GM18519 (cell line): Measurements from ENCODE around the gene LRRC55.

ENCODE experiments used
- ATAC-seq: cut with Tn5 transposase; IDR thresholded peaks from one replicate; pipeline ENCODE4 v1.9.1; 2021; ENCODE audit warnings: mild to moderate bottlenecking, moderate library complexity; ENCODE audit not compliant: unreplicated experiment, low FRiP score

The LRRC55 gene

DNA sequence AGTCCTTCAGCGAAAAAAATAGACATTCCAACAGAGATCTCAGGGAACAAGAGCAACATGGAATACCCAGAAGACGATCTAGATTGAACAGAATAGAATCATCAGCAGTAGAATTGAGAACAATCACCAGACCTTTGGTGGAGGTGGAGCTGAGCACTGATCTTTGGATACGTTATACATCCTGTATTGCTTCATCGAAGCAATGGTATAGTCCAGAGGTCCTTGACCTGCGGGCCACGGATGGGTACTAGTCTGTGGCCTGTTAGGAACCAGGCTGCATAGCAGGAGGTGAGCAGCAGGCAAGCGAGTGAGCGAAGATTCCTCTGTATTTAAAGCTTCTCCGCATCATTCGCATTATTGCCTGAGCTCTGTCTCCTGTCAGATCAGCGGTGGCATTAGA is 17.6 kb downstream of the LRRC55 start:
- no peak for ATAC-seq

GRCh38 chr11:57200917-57201316 is 19.2 kb downstream of the LRRC55 start:
- ATAC-seq = no peak

GRCh38 chr11:57202281-57202680 is 20.5 kb downstream of the LRRC55 start:
- ATAC-seq = no peak

DNA sequence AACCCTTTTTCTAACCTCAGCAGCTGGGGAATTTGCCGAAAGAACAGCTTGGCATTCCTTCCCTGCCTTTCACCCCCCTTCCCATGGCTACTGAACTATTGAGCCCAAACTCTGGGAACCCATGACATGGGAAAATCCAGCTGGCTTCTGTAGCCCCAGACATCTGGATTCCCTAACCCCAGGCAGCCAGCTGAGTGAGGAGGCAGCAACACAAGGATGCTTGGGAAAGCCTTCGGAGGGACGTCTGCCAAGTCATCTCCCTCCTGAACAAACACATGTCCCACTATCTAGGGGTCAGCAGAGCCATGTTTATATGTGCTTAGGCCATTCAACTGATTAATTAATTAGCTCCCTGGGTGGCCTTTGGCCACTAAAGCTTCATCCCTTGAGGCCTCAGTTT is 21.6 kb downstream of the LRRC55 start:
- ATAC-seq = no peak

- no peak for ATAC-seq
Observed at GRCh38 chr11:57203882-57204480, 22.2 kb downstream of the LRRC55 start.

DNA sequence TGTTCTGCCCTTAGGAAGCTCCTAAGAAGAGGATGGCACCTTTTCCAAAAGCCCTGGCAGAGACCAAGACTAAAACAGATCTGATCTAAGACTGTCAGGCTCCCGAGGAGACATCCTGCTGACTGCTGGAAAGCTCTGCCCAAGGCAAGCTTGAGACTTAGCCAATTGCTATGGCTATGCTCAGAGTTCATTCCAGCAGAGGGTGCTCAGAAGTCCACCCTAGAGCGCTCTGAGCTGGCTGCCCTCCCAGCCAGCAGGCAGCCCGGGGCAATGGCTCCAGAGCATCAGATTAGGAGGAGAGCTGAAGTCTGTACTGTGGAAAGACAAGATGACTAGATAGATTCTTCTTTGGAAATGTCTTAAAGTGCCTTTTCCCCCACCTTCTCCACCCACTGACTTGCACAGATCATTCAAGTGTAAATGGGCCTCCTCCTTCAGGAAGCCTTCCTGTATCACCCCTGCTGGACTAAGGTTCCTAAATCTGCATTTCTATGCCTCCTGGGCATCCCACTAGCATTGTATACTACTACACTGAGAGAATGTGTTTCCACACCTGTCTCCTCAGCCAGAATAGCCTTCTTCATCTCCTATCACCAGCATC is 23.4 kb downstream of the LRRC55 start:
- no peak for ATAC-seq

- no peak for ATAC-seq
Observed at GRCh38 chr11:57207168-57207567, 25.4 kb downstream of the LRRC55 start.

- no peak for ATAC-seq
Observed at GRCh38 chr11:57210781-57211180, 29.0 kb downstream of the LRRC55 start.

DNA sequence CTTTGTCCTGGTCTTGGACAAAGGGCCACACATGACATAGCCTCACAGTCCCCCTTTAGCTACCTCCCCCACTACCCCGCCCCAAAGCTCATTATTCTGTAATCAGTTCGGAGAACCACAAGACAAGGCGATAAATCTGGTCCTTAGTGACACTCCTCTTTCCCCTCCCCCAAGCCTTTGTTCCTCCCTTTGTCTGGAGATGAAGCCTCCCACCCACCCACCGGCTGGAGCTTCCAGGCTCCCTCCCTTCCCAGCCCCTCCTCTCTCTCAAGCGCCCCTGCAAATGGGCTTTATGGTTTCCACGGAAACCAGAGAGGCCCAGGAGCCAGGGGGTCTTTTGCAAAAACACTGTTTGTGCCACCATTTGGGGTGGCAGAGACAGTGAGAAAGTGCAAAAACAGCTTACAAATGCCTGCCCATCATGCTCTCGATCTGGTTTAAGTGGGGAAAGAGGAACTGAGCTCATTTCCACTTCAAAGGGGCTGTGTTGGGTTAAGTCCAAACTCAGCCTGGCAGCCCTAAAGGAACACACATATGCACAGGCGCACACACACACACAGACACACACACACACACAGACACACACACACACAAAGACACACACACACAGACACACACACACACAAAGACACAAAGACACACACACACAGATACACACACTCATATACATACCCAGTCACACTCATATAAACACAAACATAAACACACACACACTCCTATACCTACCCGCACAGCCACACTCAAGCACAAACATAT is 31.8 kb downstream of the LRRC55 start:
- ATAC-seq = no peak

GRCh38 chr11:57214098-57214417 is 32.3 kb downstream of the LRRC55 start:
- ATAC-seq = no peak

- ATAC-seq = no peak
Observed at GRCh38 chr11:57214494-57214893, 32.7 kb downstream of the LRRC55 start.

DNA sequence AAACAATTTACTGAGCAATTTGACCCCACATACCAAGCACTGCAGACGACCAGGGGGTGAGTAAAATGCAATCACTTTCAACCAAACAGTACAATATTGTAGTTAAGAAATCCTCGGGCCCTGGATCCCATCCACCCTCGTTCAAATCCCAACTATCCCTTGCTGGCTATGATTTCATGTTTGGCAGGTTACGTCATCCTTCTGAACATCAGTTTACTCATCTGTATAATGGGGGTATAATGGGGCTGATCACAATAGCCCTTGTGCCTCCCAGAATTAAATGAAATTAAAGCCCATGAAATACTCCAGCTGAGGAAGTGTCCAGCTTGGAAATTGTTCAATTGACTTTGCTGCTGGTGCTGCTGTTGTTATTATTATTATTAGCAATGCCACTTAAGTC is 34.7 kb downstream of the LRRC55 start:
- no peak for ATAC-seq

GRCh38 chr11:57217053-57217452 is 35.3 kb downstream of the LRRC55 start:
- no peak for ATAC-seq

- no peak for ATAC-seq
Observed at GRCh38 chr11:57219021-57219627, 37.4 kb downstream of the LRRC55 start.

DNA sequence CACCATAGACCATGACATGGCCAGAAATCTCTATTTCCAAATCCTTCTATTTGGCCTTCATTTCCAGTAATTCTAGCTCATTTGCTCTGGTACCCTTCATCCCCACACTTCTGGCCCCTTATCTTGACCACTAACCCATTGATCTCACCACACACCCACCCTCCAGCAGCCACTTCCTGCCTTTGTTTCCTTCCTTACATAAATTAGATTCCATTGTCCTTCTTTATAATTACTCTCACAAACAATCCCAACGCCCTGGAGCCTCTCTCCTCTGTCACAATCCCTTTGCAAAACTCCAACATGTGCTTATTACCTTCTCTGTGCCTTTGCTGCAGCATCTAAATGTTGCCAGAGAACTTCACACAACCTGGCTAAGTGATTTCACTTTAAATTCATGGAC is 40.5 kb downstream of the LRRC55 start:
- no peak for ATAC-seq

DNA sequence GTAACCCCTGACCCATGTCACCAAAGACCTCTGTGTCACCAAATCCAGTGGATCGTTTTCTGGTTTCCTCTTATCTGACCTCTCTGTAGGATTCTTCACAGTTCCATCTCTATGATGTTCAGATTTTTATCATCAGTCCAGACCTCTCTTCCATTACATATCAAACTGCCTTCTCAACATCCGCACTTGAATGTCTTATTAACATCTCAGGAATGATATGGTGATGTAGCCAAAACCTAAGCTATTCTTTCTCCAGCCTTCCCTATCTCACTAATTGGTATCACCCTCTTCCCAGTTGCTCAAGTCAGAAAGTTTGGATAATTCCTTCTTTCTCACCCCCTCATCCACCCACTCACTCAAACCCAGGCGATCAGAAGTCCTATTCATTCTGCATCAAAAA is 41.8 kb downstream of the LRRC55 start:
- ATAC-seq = no peak

GRCh38 chr11:57224128-57224527 is 42.4 kb downstream of the LRRC55 start:
- no peak for ATAC-seq

- no peak for ATAC-seq
Observed at GRCh38 chr11:57224537-57224936, 42.8 kb downstream of the LRRC55 start.

GRCh38 chr11:57228600-57228999 is 46.8 kb downstream of the LRRC55 start:
- no peak for ATAC-seq

DNA sequence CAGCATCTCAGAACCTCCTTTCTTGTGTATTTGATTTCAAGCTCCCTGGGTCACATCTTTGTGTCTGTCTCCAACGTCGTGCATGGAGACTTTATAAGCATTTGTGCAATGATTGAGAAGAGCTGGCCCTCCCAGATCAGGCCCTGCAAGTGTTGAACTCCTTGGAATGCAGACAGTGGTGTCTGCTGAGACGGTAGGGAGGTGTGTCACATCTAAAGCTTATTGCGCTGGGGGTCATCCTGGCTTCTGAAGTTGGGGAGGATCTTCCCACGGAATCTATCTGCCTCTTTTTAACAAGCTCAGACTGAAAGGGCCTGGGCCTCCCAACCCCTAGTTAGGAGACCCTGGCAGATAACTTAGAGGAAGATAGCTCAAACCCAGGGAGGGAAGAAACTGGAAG is 48.6 kb downstream of the LRRC55 start:
- ATAC-seq = no peak

DNA sequence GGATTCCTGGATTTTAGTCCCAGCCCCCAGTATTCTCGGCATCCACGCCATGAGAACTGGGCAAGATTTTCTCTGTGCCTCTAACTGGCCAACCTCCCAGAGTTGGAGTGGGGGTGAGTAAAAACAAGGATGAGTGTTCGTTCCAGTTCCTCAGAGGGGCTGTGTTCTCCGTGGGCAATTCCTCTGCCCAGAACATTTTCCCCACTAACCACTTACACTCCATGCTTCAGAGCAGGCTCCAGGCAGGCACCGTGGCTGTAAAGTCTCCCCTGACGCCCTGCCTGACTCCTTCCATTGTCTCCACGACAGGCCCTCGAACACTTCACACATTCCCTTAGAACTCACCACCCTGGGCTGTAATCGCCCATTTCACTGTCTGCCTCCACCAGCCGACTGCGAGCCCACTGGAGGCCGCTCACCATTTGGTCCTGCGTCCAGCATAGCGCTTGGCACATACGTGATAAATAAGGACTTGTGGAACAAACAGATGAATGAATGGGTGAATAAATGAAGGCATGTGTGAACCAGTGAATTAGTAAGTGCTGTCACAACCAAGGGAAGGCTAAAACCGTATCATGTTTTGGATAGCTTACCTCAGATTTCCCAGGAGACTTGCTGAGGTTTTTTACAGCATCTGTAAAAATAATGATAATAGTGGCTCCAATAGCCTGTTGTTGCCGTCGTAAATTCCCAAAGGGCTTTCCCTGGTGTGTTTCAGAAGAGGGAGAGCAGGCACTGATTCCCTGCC is 49.2 kb downstream of the LRRC55 start:
- ATAC-seq = no peak
